H9 (cell line): ENCODE results near the gene NHERF1. TPM values are rescaled to one million over a fixed set of nuclear protein-coding genes. Genes with fewer than 3 reads are reported as not detected.

Experiments
- DNase-seq: peaks from one replicate; pipeline ENCODE4 v3.0.0-alpha.2; 2017
- H2AFZ ChIP-seq: one replicate; pipeline ENCODE4 v1.6.1; 2013; ENCODE audit warnings: mild to moderate bottlenecking, low read length, control low read depth, moderate library complexity
- H2AK5ac ChIP-seq: 2 replicates; pipeline ENCODE4 v1.6.1; 2013; ENCODE audit warnings: low read length, control low read depth, mixed read lengths; ENCODE audit not compliant: insufficient read length
- H2BK120ac ChIP-seq: one replicate; pipeline ENCODE4 v1.6.1; 2013; ENCODE audit warnings: low read depth, mild to moderate bottlenecking, low read length, control low read depth, inconsistent platforms; ENCODE audit not compliant: poor library complexity, severe bottlenecking
- H2BK12ac ChIP-seq: 2 replicates; pipeline ENCODE4 v1.6.1; 2013; ENCODE audit warnings: low read length, control low read depth, mixed read lengths, low read depth; ENCODE audit not compliant: insufficient read length
- H2BK15ac ChIP-seq: 2 replicates; pipeline ENCODE4 v1.6.1; 2013; ENCODE audit warnings: low read depth, low read length, control low read depth
- H2BK20ac ChIP-seq: one replicate; pipeline ENCODE4 v1.6.1; 2013; ENCODE audit warnings: low read depth, mild to moderate bottlenecking, low read length, control low read depth, inconsistent platforms; ENCODE audit not compliant: poor library complexity, severe bottlenecking
- H2BK5ac ChIP-seq: 2 replicates; pipeline ENCODE4 v1.6.1; 2013; ENCODE audit warnings: low read length, control low read depth, mixed read lengths; ENCODE audit not compliant: insufficient read length
- H3K14ac ChIP-seq: 2 replicates; pipeline ENCODE4 v1.6.1; 2013; ENCODE audit warnings: low read length, control low read depth; ENCODE audit not compliant: insufficient read depth
- H3K18ac ChIP-seq: 2 replicates; pipeline ENCODE4 v1.6.1; 2013; ENCODE audit warnings: low read depth, mild to moderate bottlenecking, mixed read lengths, low read length, control low read depth; ENCODE audit not compliant: insufficient read length
- H3K23ac ChIP-seq: 2 replicates; pipeline ENCODE4 v1.6.1; 2013; ENCODE audit warnings: low read length, control low read depth, mixed read lengths, low read depth; ENCODE audit not compliant: insufficient read length
- H3K23me2 ChIP-seq: 2 replicates; pipeline ENCODE4 v1.6.1; 2013; ENCODE audit warnings: low read depth, mild to moderate bottlenecking, mixed read lengths, low read length, control low read depth; ENCODE audit not compliant: insufficient read length, poor library complexity, severe bottlenecking
- H3K27ac ChIP-seq: 2 replicates; pipeline ENCODE4 v1.5.1; 2013; ENCODE audit warnings: low read length, control low read depth, mixed read lengths, low read depth; ENCODE audit not compliant: insufficient read length
- H3K27me3 ChIP-seq: 2 replicates; pipeline ENCODE4 v1.6.1; 2013; ENCODE audit warnings: low read length, control low read depth, inconsistent platforms; ENCODE audit not compliant: insufficient read depth
- H3K4ac ChIP-seq: 2 replicates; pipeline ENCODE4 v1.6.1; 2013; ENCODE audit warnings: low read depth, mild to moderate bottlenecking, control low read depth, inconsistent platforms, low read length, moderate library complexity
- H3K4me1 ChIP-seq: 2 replicates; pipeline ENCODE4 v1.6.1; 2013; ENCODE audit warnings: low read length, control low read depth, inconsistent platforms; ENCODE audit not compliant: insufficient read depth
- H3K4me2 ChIP-seq: 2 replicates; pipeline ENCODE4 v1.6.1; 2013; ENCODE audit warnings: low read length, control low read depth, mixed read lengths; ENCODE audit not compliant: insufficient read length, insufficient read depth
- H3K56ac ChIP-seq: 2 replicates; pipeline ENCODE4 v1.6.1; 2013; ENCODE audit warnings: low read depth, mild to moderate bottlenecking, mixed read lengths, low read length, control low read depth; ENCODE audit not compliant: insufficient read length
- H3K79me1 ChIP-seq: 2 replicates; pipeline ENCODE4 v1.6.1; 2013; ENCODE audit warnings: low read depth, mild to moderate bottlenecking, moderate library complexity, low read length, control low read depth, inconsistent platforms; ENCODE audit not compliant: insufficient read depth, poor library complexity, severe bottlenecking
- H3K79me2 ChIP-seq: 2 replicates; pipeline ENCODE4 v1.6.1; 2013; ENCODE audit warnings: low read length, control low read depth, inconsistent platforms; ENCODE audit not compliant: insufficient read depth
- H3K9ac ChIP-seq: 2 replicates; pipeline ENCODE4 v1.6.1; 2013; ENCODE audit warnings: low read length, control low read depth, mixed read lengths; ENCODE audit not compliant: insufficient read length; ENCODE audit errors: extremely low read depth
- H3K9me3 ChIP-seq: one replicate; pipeline ENCODE4 v1.6.1; 2013; ENCODE audit warnings: low read depth, low read length, inconsistent platforms; ENCODE audit not compliant: control insufficient read depth
- H3T11ph ChIP-seq: one replicate; pipeline ENCODE4 v1.6.1; 2013; ENCODE audit warnings: mild to moderate bottlenecking, low read length, control low read depth, inconsistent platforms
- H4K20me1 ChIP-seq: one replicate; pipeline ENCODE4 v1.6.1; 2013; ENCODE audit not compliant: control insufficient read depth, insufficient read length, insufficient read depth
- H4K5ac ChIP-seq: 2 replicates; pipeline ENCODE4 v1.6.1; 2013; ENCODE audit warnings: low read depth, mild to moderate bottlenecking, mixed read lengths, low read length, control low read depth; ENCODE audit not compliant: insufficient read length
- H4K8ac ChIP-seq: replicated peaks from 2 replicates; pipeline ENCODE4 v1.6.1; 2013; ENCODE audit warnings: low read length, control low read depth, mixed read lengths, low read depth; ENCODE audit not compliant: insufficient read length
- H4K91ac ChIP-seq: 2 replicates; pipeline ENCODE4 v1.6.1; 2013; ENCODE audit warnings: low read depth, mild to moderate bottlenecking, moderate library complexity, mixed read lengths, low read length, control low read depth; ENCODE audit not compliant: insufficient read length
- H3K27ac Mint-ChIP-seq, 3 experiments: 2 replicates in 2 of 3; 3 replicates in 1 of 3; pipeline ENCODE4 v1.8.0; 2020 to 2021; ENCODE audit warnings: mixed read lengths in 3 of 3, mild to moderate bottlenecking in 1 of 3, moderate library complexity in 1 of 3
- H3K27me3 Mint-ChIP-seq: 2 replicates; pipeline ENCODE4 v1.8.0; 2021; ENCODE audit warnings: low read depth, mild to moderate bottlenecking, moderate library complexity, mixed read lengths
- H3K36me3 Mint-ChIP-seq, 3 experiments: 2 replicates in 2 of 3; 3 replicates in 1 of 3; pipeline ENCODE4 v1.8.0; 2020 to 2021; ENCODE audit warnings: low read depth in 3 of 3, mixed read lengths in 3 of 3; ENCODE audit not compliant: insufficient read depth in 1 of 3
- H3K4me1 Mint-ChIP-seq, 2 experiments: 2 replicates each; pipeline ENCODE4 v1.8.0; 2020; ENCODE audit warnings: mixed read lengths in 2 of 2
- H3K4me3 Mint-ChIP-seq, 2 experiments: 2 replicates in 1 of 2; 3 replicates in 1 of 2; pipeline ENCODE4 v1.8.0; 2020 to 2021; ENCODE audit warnings: mild to moderate bottlenecking in 2 of 2, mixed read lengths in 2 of 2, moderate library complexity in 1 of 2
- H3K9me3 Mint-ChIP-seq, 2 experiments: 2 replicates in 1 of 2; 3 replicates in 1 of 2; pipeline ENCODE4 v1.8.0; 2020; ENCODE audit warnings: mild to moderate bottlenecking in 2 of 2, mixed read lengths in 2 of 2, moderate library complexity in 1 of 2
- CTCF ChIP-seq: fragments of 200-600 bp; sonication (generic); conservative IDR thresholded peaks from 3 replicates; pipeline ENCODE4 v1.8.0; 2021; ENCODE audit warnings: antibody characterized with exemption, mild to moderate bottlenecking
- WGBS: extraction: QIAGEN DNeasy Blood & Tissue Kit; methylation state at CpG from one replicate; pipeline ENCODE4 v1.1.7; 2013; ENCODE audit warnings: missing lambda C conversion rate, low lambda C conversion rate, mixed read lengths; ENCODE audit not compliant: insufficient read length; ENCODE audit errors: extremely low coverage; 5-methylcytosine and 5-hydroxymethylcytosine counted together
- total RNA-seq: library from RNA; stranded (reverse); gene quantifications from 2 replicates; pipeline ENCODE4 v1.2.1, GENCODE V29; 2021

Gene NHERF1
- total RNA-seq, 1 experiment from 2014 or later = 74.4 TPM

DNA sequence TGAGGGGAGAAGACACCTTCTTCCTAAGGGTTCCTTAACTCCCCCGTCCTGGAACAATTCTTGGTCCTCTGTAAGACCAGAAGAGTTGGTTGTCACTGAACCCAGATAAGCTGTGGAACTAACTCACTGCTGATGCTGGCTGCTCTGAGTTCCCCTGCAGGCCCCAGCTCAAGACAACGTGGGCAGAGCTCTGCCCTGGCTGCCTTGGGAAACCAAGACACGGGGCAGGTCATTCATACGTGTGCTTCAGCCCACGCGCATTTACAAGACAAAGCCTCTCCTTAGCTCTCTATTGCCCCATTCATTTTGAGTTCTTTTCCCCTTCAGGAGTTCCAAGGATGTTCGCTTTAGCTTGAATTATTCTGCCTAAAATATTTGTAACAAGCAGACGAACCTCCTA, 31.1 kb downstream of the NHERF1 start:
- Histone ChIP-seq H3K4ac (no peak overlapping the region), H3K4me1 (no peaks in the 10 kb centered on the region; the same call in none of the 2 replicates), H3T11ph (no peak overlapping the region), H3K23ac (no peak overlapping the region), H4K20me1 (no peaks in the 10 kb centered on the region), H2BK15ac (no peak overlapping the region), H3K18ac (no peak overlapping the region), H2BK20ac (no peak overlapping the region), H2BK12ac (no peak overlapping the region), H3K79me2 (no peaks in the 10 kb centered on the region), H3K27ac (no peak overlapping the region), H3K4me2 (no peak overlapping the region), H3K14ac (no peak overlapping the region), H3K27me3 (no peaks in the 10 kb centered on the region), H3K79me1 (no peaks in the 10 kb centered on the region), H3K9ac (no peak overlapping the region), H4K5ac (no peak overlapping the region), H3K9me3 (no peaks in the 10 kb centered on the region), H3K23me2 (peaks cover 10% of the 10 kb centered on the region), H4K8ac (no peak overlapping the region), H3K56ac (no peak overlapping the region), H2BK120ac (no peak overlapping the region), H4K91ac (no peak overlapping the region), H2AFZ (no peak overlapping the region), H2BK5ac (no peak overlapping the region), H2AK5ac (no peak overlapping the region)
- peaks cover 1 to 23% (median 8%) of the 10 kb centered on the region in 3 experiments for H3K36me3 Mint-ChIP-seq
- no peaks in the 10 kb centered on the region for H3K9me3 Mint-ChIP-seq
- no CpG with 5 or more reads among the region's 8 CpGs for WGBS
- DNase-seq = no peak
- H3K27me3 Mint-ChIP-seq = no peaks in the 10 kb centered on the region
- H3K4me3 Mint-ChIP-seq = 0 out of 5 replicates have a peak overlapping the region, but pooled peaks of 1 of the 2 experiments have one; percentile 14
- no peak overlapping the region for H3K27ac Mint-ChIP-seq
- TF ChIP-seq CTCF = no peak
- H3K4me1 Mint-ChIP-seq = peaks cover 18 to 38% of the 10 kb centered on the region in 2 experiments
